Brain pericyte (primary cell): ENCODE measurements around the gene THTPA.

Experiments used
- DNase-seq: peaks from one replicate; pipeline ENCODE4 v3.0.0-alpha.2; 2012; ENCODE audit warnings: low read depth, low spot score

THTPA gene

DNA sequence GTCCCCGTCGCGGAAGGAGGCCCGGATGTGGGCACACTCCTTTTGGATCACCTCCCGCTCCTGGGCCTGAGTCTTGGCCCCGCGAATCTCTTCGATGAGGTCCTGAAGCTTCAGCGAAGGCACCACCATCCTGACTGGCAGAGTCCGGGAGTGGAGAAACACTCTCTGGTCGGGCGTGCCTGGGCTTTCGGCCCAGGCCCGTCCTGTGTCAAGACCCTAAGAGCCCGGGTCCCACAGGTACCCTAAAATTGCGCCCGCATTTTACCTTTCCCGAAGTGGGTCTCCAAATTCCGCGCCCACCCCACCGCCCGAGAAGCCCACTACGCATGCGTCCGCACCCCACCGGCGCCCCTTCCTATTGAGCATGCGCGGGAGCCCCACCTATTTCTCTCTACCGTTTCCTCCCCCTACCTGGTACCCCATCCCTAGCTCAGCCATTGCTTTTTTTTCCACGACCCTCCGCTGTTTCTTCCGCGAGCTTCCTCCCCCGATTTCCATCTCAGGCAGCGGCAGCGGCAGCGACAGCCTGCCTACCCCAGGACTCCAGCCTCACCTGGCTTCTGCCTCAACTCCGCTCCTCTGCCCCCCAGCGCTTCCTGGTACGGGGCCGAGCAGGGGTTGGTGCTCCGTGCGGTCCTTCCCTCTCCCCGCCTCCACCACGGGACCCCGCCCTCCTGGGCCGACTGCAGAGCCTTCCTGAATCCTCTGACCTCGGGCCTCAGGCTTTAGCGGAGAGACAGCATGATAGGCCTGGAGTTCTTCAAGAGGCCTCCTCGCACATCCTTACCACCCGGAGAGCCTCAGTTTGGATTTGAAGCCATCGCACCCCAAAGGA, 11.3 kb downstream of the THTPA start, which contains the start of gene AP1G2:
AP1G2 (minus strand) TSS at position 606 of the 835 bp plus-strand sequence; CDS start at position 129, 477 bp downstream.
- no peak for DNase-seq

DNA sequence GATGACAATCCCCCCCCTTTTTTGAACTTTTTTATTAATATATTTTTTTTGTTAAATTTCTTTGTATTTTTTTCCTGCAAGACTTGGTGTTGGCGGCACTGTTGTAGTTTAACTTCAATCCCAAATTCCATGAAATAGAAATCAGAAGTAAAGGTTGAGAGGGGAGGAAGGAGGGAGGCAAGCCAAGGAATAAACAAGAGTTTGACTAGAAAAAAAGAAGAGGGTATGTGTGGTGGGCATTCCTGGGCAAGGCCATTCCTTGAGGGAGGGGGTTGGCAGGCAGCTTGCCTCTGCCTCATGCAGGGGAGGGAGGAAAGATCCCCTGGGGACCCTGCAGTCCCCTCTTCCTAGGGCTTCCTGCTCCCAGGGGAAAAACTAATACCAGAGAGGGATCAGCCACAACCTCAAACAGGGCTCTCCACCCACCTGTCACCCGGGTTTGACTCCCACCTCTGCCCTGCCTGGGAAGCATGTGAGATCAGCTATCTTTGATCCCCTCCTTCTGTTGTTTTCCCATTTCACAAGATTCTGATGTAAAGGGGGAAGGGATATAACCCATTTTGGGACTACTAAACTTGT, 12.0 kb downstream of the THTPA start:
- no peak for DNase-seq

DNA sequence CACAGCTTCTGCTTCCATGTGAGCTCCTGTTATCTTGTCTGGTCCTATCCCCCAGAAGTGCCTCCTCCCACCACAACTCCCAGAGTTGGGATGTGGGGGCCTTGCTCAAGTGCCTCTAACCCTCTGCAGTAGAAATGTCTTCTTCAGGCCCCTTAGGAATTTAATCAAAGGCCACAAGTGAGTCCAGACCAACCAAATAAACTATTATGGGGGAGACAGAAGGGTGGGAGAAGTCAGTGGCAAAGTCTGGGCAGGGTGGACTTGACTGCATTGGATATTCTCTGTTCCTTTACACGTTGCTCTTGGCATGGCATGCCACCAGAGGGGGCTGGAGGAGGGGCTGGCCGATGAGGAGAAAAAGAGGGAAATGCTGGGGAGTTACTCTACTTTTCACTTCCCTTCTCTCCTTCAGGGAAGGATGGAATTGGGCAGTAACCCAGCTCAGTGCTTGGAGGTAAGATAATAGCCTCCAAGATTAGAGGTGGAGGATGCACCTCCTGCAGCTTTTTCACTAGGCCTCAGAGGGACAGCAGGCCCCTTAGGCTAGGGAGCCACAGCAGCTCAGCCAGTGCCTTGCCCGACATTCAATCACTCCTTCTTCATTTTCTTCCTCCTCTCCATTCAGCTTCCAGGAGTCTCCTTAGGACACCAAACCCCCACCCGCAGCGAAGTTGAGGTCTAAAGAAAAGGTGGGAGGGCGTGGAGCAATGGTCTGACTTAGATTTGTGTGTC, 12.7 kb downstream of the THTPA start:
- no peak for DNase-seq

DNA sequence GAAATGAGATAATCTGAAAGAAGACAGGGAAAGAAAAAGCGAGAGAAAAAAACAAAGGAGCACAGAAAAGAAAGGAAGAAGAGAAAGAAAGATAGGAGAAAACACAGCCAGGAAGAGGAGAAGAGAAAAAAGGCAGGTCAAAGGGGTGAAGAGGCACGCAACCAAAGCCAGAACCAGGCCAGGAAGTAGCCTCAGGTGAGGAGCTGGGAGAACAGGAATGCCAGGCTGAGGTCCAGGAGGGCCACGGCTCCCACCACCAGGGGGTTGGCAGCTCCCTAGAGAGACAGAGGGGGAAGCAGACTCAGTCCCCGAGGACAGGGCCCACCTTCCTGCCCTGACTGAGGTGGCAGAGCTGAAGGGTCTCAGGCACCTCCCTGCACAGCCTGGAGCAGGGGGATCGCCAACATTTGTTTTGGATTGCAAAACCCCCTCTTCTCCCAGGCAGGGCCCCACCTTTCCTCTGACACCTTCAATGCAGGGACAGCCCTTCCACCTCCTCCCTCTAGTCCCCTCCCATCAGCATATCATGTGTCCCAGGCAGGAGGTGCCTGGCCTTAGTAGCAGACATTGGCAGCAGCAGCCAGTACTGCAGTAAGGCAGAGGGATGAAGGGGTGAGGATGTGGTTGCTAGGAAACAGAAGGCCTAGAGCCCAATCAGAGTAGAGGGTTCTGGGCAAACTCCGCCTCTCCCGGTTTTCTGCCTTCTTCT, 13.5 kb downstream of the THTPA start:
- DNase-seq: no peak

DNA sequence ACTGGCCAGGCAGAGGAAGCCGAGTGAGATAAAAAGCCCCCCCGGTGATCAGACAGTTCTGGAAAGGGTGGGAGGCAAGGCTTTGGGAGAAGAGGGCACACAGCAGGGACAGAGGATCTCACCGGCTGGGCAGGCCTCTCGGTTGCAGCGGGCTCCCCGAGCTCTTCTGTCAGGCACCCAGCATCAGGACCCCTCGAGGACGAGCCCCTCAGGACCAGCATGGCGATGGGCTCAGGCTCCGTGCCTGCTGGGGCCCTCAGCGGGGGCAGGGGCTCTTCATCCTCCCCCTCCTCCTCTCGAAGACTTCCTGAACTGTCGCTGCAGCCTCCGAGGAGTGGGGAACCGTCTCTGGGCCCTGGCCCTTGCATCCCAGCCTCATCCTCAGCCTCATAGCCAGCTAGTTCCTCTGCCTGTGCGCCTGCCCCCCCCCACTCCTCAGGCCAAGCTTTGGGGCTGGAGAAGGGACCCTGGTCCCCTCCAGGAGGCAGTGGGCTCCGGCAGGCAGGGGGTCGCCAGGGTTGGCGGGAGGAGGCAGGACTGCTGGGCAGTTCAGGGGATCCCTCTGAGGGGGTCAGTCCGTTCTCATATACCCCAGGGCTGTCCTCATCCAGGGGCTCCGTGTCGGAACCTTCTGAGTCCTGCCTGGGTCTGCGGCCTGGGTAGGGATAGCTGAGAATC, 14.9 kb downstream of the THTPA start:
- DNase-seq: no peak

DNA sequence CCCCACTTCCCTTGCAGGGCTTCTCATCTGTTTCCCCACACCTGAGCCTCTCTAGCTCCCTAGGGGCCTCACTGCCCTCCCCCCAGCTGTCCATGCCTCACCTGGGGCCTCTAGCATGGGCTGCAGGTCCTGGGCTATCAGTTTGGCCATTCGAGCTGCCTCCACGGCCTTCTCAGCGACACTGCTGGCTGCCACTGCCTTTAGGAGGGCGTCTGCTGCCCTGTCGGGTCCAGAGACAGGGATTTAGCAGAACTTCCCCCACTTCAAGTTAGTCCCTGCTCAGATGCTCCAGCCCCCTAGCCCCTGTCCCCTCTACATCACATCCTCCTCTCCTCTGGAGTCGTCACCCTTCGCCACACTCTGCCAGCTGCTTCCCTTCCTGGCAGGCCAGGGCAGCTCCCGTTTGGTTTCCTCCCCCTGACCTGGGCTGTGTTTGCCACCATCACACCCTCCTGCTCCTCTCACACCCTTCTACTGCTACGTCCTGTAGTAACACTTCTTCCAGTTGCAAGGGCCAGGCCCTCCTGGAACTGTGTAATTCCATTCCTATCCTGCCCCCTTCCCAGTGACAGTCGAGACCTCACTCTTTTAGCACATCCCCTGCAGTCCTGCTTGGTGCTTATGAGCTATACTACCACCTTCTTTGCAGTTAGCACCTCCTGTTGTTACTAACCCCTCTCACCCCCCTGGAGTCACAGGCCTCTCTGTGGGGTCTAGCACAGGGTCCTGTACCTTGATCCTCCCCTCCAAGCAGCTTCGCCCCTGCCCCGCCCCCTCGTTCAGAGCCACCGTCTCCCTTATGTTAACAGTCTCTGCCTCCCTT, 15.8 kb downstream of the THTPA start:
- no peak for DNase-seq

DNA sequence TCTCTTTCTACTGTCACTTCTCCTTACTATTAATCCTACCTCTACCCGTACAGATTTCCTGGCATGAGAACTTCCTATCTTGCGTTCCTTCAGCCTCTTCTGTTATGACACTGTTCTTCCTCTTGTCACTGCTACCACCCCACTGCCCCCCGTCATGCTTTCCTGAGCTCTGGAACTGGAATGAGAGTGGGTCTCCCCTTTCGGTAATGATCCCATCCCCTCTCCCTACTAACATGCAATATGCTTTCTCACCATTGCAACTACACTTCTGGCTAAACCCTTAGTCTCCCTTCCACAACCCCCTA, 16.4 kb downstream of the THTPA start:
- no peak for DNase-seq

- DNase-seq: no peak
These were observed 16.8 kb downstream of the THTPA start for GRCh38 chr14:23572836-23573235.

DNA sequence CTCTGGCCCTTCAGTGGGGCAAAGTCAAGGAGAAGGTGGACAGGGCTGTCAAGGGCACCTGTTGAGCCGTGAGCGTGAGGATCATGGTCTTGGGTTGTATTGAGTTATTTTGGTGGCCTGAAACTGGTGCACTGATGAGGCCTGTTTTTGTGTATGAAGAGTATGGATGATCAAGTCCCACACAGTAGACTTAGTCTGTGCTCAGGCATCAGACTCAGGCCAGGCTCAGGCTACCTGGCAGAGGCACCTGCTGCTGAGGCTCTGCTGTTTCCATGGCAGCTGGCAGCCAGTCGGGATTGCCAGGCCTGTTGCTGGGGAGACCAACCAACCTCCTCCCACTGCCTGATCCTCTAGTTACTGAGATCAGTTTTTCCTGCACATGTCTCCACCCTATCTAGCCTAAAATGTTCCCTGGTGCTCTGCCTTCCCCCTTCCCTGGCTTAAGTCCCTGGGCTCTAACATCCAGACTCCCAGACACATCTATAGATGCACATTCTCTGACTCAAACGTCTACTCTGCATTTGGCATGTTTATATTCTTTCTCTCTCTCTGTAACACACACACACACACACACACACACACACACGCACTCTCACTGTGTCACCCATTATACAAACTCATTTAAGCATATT, 17.4 kb downstream of the THTPA start:
- no peak for DNase-seq

GRCh38 chr14:23577004-23577681, 21.1 kb downstream of the THTPA start:
- DNase-seq: no peak

- no peak for DNase-seq
These were observed 21.8 kb downstream of the THTPA start for GRCh38 chr14:23577710-23578392.

- DNase-seq: no peak
These were observed 22.7 kb downstream of the THTPA start, which contains the start of gene JPH4 for GRCh38 chr14:23578560-23579310. TSS of gene JPH4 (minus strand) at chr14:23578790. CDS start at chr14:23577453, 1,337 bp downstream.

DNA sequence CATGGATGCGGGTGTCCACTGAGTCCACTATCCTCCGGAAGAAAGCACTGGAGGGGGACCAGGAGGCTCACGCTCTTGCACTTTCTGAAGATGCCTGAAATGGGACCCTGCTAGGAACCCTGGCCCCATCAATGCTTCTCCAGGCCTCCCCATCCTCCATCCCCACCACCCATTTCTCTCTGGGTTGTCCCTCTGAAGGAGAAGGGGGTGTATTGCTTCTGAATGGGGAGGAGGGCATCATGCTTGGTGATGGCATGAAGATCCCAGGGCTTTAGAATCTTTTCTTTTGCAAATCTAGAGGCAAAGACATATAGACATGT, 23.2 kb downstream of the THTPA start:
- DNase-seq: no peak

DNA sequence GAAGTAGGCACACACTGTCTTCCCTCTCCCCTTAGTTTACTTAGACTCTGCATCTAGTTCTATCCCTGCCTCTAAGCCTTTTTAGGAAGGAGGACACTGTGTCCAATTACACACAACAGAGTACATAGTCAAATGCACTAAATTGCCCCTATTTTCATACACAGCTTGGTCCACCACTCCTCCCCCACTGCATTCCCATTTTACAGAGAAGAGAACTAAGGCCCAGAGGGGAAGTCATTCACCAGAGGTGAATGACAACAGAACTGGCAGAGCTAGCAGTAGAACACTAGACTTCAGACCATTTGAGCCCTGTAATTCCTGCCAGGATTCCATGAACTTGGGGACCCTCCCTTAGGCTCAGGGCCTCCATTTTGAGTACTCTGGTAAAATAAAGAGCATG, 23.7 kb downstream of the THTPA start:
- no peak for DNase-seq

DNA sequence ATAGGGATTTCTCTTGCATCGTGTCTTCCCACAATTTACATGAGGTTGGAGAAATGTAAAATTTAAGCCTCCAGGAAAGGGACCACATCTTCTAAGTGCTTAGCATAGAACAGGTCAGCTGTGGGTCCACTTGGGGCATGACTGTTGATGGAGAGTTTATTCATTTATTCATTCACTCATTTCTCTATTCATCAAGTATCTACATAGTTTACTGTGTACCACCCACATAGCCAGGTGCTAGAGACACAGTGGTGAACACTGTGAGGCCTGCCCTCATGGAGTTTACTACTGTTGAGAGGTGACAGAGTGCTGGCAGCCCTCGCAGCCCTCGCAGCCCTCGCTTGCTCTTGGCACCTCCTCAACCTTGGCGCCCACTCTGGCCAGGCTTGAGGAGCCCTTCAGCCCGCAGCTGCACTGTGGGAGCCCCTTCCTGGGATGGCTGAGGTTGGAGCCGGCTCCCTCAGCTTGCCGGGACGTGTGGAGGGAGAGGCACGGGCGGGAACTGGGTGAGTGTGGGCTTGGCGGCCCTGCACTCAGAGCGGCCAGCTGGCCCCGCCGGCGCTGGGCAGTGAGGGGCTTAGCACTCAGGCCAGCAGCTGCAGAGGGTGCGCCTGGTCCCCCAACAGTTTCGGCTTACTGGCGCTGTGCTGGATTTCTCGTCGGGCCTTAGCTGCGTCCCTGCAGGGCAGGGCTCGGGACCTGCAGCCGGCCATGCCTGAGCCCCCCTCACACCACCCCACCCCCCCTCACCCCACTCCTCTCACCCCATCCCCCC, 24.3 kb downstream of the THTPA start:
- DNase-seq: no peak

DNA sequence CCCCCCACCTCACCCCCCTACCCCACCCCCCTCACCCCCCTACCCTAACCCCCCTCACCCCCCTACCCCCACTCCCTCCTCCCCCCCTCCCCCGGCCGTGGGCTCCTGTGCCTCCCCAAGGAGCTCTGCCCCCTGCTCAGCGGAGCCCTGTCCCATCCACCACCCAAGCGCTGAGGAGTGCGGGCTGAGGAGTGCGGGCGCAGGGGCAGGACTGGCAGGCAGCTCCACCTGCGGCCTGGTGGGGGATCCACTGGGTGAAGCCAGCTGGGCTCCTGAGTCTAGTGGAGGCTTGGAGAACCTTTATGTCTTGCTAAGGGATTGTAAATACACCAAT, 24.8 kb downstream of the THTPA start:
- no peak for DNase-seq

GRCh38 chr14:23582906-23583760, 27.1 kb downstream of the THTPA start:
- no peak for DNase-seq
